OCI-LY3 (cell line): ENCODE measurements around the gene ZNF705A.
"Not testable (repeated sequence)": the region's sequence is repeated elsewhere in the genome, so short reads cannot be mapped to it uniquely, and the experiment has no call there.

Experiments used
- H2AFZ ChIP-seq: fragments of 200-600, 300-600 bp; shearing (Covaris generic); 2 replicates; pipeline ENCODE4 v1.6.0; 2014; ENCODE audit warnings: antibody characterized with exemption, low read depth, low read length
- H3K27ac ChIP-seq: fragments of 200-600, 300-600 bp; sonication (generic); 2 replicates; pipeline ENCODE4 v1.5.1; 2014; ENCODE audit warnings: mild to moderate bottlenecking, low read length, moderate library complexity, mixed read lengths
- H3K27me3 ChIP-seq: fragments of 200-600, 300-600 bp; sonication (generic); 2 replicates; pipeline ENCODE4 v1.6.1; 2014; ENCODE audit warnings: low read depth, low read length, mixed read lengths
- H3K36me3 ChIP-seq: fragments of 200-600, 300-600 bp; sonication (generic); replicated peaks from 2 replicates; pipeline ENCODE3; 2014; ENCODE audit warnings: low read depth, low read length, mixed read lengths
- H3K4me1 ChIP-seq: fragments of 300-600, 200-600 bp; sonication (generic); 2 replicates; pipeline ENCODE4 v1.6.1; 2014; ENCODE audit warnings: low read length, mixed read lengths
- H3K4me2 ChIP-seq: fragments of 200-600, 300-600 bp; sonication (generic); 2 replicates; pipeline ENCODE4 v1.6.1; 2014; ENCODE audit warnings: low read length, mixed read lengths
- H3K4me3 ChIP-seq: fragments of 300-600, 200-600 bp; sonication (generic); 2 replicates; pipeline ENCODE4 v1.5.1; 2014; ENCODE audit warnings: antibody characterized with exemption, mild to moderate bottlenecking, low read length, moderate library complexity
- H3K79me2 ChIP-seq: fragments of 300-600, 200-600 bp; shearing (Covaris generic); 2 replicates; pipeline ENCODE4 v1.6.1; 2014; ENCODE audit warnings: mild to moderate bottlenecking, low read length, mixed read lengths
- H3K9ac ChIP-seq: fragments of 300-600, 200-600 bp; shearing (Covaris generic); 2 replicates; pipeline ENCODE4 v1.6.0; 2014; ENCODE audit warnings: mild to moderate bottlenecking, low read length, moderate library complexity
- H3K9me3 ChIP-seq: fragments of 200-600, 300-600 bp; shearing (Covaris generic); 2 replicates; pipeline ENCODE4 v1.6.1; 2014; ENCODE audit warnings: low read length, mixed read lengths; ENCODE audit not compliant: insufficient read depth
- H4K20me1 ChIP-seq: fragments of 200-600, 300-600 bp; sonication (generic); 2 replicates; pipeline ENCODE4 v1.6.1; 2016; ENCODE audit warnings: low read length, mixed read lengths; ENCODE audit not compliant: insufficient read depth

The ZNF705A gene

DNA sequence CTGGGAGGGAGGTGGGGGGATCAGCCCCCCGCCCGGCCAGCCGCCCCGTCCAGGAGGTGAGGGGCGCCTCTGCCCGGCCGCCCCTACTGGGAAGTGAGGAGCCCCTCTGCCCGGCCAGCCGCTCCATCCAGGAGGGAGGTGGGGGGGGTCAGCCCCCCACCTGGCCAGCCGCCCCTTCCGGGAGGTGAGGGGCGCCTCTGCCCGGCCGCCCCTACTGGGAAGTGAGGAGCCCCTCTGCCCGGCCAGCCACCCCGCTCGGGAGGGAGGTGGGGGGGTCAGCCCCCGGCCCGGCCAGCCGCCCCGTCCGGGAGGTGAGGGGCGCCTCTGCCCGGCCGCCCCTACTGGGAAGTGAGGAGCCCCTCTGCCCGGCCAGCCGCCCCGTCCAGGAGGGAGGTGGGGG lies 27.4 kb downstream of the ZNF705A start:
- H3K9ac ChIP-seq, H3K4me1 ChIP-seq: not testable (repeated sequence)

DNA sequence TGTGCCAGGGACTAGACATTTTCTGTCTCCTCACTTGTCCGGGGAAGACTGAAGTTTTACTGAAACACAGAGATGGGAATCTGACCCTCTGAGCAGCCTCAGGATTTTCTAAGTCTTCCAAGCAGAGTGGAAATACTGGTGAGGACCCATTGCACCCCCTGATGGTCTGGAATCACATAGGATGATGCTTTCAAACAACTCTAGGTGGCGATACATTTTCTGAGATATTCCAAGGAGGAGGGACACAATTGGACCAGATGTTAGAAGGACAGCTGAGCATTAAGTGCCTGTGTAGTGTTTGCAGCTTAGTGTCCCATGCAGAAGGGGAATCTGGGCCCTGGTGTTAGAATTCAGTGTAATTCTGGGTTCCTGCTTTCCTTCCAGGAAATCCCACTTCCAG lies 31.3 kb downstream of the ZNF705A start:
- H4K20me1 ChIP-seq, H3K36me3 ChIP-seq, H3K27me3 ChIP-seq, H3K27ac ChIP-seq, H2AFZ ChIP-seq, H3K9ac ChIP-seq, H3K4me1 ChIP-seq, H3K4me3 ChIP-seq, H3K4me2 ChIP-seq, H3K79me2 ChIP-seq, H3K9me3 ChIP-seq: not testable (repeated sequence)

More for the DNA sequence above, 27.4 kb downstream of the ZNF705A start:
- not testable (repeated sequence) for H3K79me2 ChIP-seq, H4K20me1 ChIP-seq, H2AFZ ChIP-seq, H3K36me3 ChIP-seq, H3K4me2 ChIP-seq, H3K27ac ChIP-seq, H3K27me3 ChIP-seq, H3K4me3 ChIP-seq, H3K9me3 ChIP-seq

DNA sequence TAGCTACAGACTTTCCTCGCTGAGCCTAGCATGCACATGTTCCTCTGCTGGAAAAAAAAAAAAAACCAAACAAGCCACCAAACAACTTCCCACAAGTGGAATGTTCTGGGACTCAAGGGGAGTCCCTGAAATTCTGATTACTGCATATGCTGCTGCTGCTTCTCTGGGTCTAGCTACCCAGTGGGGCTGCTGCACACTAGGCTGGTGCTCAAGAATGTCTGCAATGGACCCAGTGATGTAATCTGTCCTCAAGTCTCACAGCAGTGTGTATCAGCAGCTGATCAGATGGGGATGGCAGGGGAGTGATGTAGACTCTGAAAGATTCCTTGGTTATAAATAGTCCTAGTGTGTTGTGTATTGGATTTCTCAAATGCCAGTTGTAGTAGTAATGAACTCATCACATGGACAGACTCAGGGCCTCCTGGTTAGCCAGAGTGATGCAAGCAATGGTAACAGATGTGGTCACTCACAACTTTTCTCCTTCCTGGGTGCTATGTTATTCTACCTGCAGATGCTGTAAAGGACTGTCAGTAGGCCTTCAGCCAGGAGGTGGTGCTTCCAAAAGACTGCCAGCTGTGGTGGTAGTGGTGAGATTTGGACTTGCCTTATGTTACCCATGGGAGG lies 41.0 kb downstream of the ZNF705A start:
- not testable (repeated sequence) for H3K27ac ChIP-seq, H3K36me3 ChIP-seq, H3K27me3 ChIP-seq, H3K4me3 ChIP-seq, H2AFZ ChIP-seq, H3K9ac ChIP-seq, H3K79me2 ChIP-seq, H4K20me1 ChIP-seq, H3K4me2 ChIP-seq, H3K9me3 ChIP-seq, H3K4me1 ChIP-seq

DNA sequence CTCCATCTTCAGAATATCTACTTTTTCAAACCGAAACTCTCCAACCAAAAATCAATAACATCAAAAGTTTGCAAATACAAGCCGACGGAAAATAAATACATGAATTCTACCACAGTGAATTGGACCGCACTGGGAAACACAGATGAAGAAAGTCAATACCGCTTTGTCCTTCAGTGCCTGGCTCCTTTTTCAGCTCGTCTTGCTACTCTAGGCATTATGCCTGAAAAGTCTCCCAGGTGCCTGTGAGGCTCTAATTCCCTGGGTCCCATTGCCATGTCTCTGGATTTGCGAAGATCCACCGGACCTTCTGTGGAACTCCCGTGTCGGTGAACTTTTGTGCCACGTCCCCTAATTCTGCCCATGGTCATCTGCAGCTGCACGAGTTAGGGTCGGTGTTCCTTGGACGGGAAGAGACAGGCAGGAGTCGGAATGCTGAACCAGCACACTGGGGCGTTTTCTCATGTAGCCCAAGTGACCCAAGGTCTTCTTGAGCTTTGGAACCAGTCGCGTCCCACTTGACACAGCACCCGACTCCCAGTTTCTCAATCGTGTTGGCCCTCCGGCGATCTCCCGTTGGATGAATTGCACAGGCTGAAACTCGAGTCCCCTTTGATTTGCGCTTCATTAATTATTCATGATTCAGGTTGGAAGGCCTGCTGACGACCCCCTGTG lies 62.0 kb downstream of the ZNF705A start:
- H3K36me3 ChIP-seq, H3K9me3 ChIP-seq, H3K27ac ChIP-seq, H3K4me3 ChIP-seq, H2AFZ ChIP-seq, H3K79me2 ChIP-seq, H4K20me1 ChIP-seq, H3K27me3 ChIP-seq, H3K4me2 ChIP-seq, H3K9ac ChIP-seq, H3K4me1 ChIP-seq: not testable (repeated sequence)

DNA sequence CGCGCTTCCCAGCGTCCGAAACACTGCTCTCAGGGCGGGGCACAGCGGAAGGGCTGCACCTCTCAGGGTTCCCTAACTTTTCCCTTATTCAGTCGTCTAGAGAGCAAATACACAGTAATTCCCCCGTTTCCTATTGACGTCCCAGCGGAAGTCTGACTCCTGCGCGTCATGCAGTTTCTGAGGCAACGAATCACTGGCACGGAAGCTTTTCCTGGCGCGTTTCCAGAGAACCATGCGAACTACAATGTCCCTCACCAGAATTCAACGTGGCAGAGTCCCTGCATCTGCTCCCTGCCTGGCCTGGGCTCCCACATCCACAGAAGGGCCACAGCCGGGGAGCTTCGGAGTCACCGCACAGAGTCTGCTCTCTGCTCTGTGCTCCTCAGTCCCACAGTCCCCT lies 64.6 kb downstream of the ZNF705A start:
- H3K27ac ChIP-seq, H3K4me3 ChIP-seq, H2AFZ ChIP-seq, H3K79me2 ChIP-seq, H4K20me1 ChIP-seq, H3K27me3 ChIP-seq, H3K4me2 ChIP-seq, H3K4me1 ChIP-seq, H3K9me3 ChIP-seq, H3K36me3 ChIP-seq, H3K9ac ChIP-seq: not testable (repeated sequence)

DNA sequence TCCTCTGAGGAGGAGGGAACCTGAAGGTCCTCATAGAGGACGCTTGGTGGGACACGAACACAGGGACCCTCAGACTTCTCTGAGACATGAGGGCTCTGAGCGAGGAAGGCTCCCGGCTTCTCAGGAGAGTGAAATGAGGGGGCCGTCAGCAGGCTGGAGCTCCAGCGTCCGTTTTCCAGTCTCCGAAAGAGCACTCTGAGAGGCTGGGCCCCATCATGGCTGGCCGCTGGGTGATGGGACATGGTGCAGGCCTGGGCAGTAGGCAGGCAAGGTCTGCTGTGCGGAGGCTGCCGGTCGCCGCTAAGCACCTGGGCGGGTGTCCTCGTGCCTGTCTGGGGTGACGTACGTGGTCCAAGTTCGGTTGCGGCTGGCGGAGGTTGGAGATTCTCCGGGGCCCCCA lies 65.0 kb downstream of the ZNF705A start:
- H3K27me3 ChIP-seq, H3K4me2 ChIP-seq, H4K20me1 ChIP-seq, H3K79me2 ChIP-seq, H3K9ac ChIP-seq, H3K4me3 ChIP-seq, H3K9me3 ChIP-seq, H3K27ac ChIP-seq, H2AFZ ChIP-seq, H3K36me3 ChIP-seq, H3K4me1 ChIP-seq: not testable (repeated sequence)

DNA sequence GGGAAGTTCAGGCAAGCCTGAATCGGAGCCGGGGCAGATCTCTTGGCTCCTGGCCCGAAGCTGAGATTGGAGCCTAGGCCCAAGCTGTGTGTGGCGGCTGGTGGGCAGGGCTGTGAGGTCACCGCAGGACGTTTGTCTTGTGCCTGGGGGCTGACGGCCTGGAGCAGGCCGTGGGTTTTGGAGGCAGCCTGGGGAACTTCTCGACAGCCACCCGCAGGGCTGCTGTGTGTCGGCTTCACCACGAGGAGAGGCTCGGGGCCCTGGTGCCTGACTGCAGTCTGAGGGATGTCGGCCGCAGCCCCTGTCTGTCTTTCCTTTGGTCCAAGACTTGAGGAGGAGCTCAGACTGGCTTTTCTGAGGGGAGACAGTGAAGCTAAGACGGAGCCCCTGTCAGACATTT lies 65.5 kb downstream of the ZNF705A start:
- not testable (repeated sequence) for H3K9ac ChIP-seq, H3K27me3 ChIP-seq, H4K20me1 ChIP-seq, H3K36me3 ChIP-seq, H3K4me2 ChIP-seq, H3K9me3 ChIP-seq, H3K27ac ChIP-seq, H3K4me3 ChIP-seq, H3K79me2 ChIP-seq, H2AFZ ChIP-seq
- H3K4me1 ChIP-seq, result peaks cover 11% of the 10 kb centered on the region

DNA sequence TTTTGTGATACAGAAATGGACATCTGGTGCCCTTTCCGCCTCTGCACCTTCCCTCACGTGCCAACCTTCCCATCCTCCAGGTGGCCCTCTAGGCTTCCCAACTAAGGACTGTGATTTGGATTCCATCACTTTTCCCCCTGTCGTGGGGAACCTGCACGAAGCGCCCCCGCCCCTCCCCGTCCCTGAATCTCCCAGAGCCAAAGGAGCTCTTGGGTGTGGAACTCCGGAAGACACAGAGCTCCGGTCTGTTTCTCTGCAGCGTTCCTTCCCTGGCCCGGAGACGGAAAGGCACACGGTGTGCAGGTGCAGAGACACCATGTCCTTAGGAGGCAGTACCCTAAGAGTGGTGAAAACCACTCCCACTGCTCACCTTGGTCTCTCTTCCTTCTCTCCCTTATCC lies 66.8 kb downstream of the ZNF705A start:
- not testable (repeated sequence) for H3K4me2 ChIP-seq, H3K79me2 ChIP-seq, H4K20me1 ChIP-seq, H3K9me3 ChIP-seq, H3K27ac ChIP-seq, H2AFZ ChIP-seq, H3K4me3 ChIP-seq, H3K27me3 ChIP-seq, H3K9ac ChIP-seq, H3K36me3 ChIP-seq
- H3K4me1 ChIP-seq, result peaks cover 13% of the 10 kb centered on the region

DNA sequence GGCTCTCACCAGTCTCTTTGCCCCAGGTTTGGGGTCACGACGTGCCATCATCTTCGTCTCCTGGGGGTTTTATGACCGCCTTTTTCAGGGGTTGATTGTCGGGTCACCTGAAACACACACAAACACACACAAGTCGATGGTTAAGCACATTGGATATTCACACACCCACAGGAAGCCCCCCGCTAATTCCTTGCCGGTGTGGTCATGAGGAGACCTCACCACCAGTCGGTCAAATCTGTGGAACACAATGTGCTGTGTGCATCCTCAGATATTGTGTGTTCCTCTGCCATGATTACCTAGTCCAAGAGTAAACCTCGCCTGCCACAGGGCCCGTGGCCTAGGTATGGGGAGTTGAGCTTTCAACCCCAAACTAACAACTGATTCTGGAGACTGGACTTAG lies 68.0 kb downstream of the ZNF705A start:
- H3K36me3 ChIP-seq, H3K27me3 ChIP-seq, H3K4me2 ChIP-seq, H2AFZ ChIP-seq, H4K20me1 ChIP-seq, H3K79me2 ChIP-seq, H3K27ac ChIP-seq, H3K4me3 ChIP-seq, H3K9ac ChIP-seq, H3K9me3 ChIP-seq: not testable (repeated sequence)
- peaks cover 13% of the 10 kb centered on the region for H3K4me1 ChIP-seq
